NCI-H2107 treated with DMSO at 0.1 percent for 48 hours (cell line): ENCODE results near the gene AMOT.
"Not testable (repeated sequence)": the region's sequence is repeated elsewhere in the genome, so short reads cannot be mapped to it uniquely, and the experiment has no call there.

ENCODE experiments used
- DNase-seq: peaks from one replicate; lab custom pipeline; 2025; ENCODE audit not compliant: unreplicated experiment; lab: John Stamatoyannopoulos, UW

Gene AMOT, protein sequence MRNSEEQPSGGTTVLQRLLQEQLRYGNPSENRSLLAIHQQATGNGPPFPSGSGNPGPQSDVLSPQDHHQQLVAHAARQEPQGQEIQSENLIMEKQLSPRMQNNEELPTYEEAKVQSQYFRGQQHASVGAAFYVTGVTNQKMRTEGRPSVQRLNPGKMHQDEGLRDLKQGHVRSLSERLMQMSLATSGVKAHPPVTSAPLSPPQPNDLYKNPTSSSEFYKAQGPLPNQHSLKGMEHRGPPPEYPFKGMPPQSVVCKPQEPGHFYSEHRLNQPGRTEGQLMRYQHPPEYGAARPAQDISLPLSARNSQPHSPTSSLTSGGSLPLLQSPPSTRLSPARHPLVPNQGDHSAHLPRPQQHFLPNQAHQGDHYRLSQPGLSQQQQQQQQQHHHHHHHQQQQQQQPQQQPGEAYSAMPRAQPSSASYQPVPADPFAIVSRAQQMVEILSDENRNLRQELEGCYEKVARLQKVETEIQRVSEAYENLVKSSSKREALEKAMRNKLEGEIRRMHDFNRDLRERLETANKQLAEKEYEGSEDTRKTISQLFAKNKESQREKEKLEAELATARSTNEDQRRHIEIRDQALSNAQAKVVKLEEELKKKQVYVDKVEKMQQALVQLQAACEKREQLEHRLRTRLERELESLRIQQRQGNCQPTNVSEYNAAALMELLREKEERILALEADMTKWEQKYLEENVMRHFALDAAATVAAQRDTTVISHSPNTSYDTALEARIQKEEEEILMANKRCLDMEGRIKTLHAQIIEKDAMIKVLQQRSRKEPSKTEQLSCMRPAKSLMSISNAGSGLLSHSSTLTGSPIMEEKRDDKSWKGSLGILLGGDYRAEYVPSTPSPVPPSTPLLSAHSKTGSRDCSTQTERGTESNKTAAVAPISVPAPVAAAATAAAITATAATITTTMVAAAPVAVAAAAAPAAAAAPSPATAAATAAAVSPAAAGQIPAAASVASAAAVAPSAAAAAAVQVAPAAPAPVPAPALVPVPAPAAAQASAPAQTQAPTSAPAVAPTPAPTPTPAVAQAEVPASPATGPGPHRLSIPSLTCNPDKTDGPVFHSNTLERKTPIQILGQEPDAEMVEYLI

DNA sequence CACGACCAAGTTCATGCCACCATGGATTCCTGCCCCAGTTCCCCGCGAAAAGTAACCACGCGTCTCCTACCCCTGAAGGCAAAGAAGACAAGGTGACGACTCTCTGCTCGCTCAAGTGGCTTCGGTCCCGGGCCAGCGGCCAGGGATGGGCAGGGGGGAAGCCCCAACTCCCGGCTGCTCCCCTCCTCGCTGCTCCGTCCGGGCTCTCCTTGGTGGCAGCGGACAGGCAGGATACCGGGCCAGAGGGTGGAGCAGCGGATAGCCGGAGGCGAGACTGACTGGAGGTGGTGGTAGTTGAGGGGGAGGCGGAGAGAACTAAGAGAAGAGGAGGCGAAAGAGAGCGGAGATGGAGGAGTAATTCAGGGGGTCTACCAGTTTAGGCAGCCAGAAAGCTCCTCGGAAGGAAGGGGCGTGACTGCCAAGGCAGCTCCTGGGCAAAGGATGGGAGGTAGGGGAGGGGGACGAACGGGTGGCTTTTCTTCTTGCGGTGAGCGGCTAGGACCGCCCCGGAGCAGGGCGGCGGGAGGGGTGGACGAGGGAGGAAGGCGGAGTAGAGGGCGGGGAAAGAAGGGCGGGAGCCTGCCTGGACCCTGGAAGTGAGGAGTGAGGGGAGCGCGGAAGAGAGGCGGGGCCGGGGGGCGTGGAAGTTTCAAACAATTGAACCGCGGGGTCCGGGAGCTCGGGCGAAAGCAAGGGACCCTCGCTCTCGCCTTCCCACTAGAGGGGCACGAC lies at the start of gene AMOT:
Gene AMOT, minus strand, starts transcription at position 450 of the 732 bp plus-strand sequence. CDS start 17,705 bp downstream, outside the sequence.
- peak; percentile 13 for DNase-seq

DNA sequence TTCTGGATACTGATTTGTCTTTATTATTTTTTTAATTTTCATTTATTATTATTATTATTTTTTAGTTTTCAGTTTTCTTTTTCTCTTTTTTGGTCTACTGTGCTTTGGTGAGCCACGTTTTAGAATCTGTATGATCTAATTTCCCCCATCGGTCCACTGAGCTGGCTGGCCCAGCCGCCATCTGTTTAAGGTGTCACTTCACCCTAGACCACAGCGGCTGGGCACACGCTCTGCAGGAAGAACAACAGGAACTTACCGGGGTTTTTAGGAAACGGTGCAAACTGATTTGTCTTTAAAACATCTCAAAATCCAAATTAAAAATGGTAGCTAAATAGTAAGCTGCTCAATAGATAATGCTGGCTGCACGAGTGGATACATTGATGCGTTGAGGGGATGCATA lies 48.8 kb upstream of the AMOT start:
- no peak for DNase-seq

DNA sequence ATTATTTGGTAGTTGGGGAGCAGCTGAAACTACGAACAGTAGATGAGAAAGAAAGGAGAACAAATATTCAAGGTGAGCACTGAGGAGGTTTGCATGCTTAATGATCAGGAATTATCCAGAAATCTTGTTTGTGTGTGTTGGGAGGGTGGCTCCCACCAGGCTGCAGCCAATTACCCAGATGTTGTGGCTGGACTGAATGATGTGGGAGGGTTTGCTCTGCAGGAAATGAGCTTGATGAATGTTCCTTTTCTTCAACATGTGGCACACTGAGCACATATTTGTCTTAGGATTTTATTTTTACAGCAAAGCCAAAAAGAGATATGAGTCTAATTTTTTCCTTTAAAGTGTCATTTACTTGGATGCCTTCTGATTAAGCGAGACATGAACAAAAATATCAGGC lies 48.3 kb upstream of the AMOT start:
- DNase-seq: no peak

DNA sequence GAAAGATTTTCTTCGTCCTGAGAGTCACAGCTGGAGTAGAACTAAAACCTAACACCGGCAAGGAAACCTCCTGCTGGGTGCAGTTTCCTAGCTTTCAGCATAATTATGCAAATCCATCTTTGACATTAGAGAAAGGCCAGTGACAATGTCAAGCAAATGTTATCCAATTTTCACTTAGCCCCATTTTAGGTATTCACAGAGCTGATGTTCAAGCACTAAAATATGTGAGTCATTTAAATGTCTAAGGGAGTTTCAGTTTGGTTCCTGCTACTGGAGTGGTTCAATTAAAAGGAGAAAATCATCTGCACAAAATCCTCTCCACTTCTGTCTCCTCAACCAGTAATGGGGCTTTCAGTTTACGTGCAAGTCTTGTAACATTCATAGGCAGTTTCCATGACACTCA lies 37.1 kb upstream of the AMOT start:
- no peak for DNase-seq

DNA sequence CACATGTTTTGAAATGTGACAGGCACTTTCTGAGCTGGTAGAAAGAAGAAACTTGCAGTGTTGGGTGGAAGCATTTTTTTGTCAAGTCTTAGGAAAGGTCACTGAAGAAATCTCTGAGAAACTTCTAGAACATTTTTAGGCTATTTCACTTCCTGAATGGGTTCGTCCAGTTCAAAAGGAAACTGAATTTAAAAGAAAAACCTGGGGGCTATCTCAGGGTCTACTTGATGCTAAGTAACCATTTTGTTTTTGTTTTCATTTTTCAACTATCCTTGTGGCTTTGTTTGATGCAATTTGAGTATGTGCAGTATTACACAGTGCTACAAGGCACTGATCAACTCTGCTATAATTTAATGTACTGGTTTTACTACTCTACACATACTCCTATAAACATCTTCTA lies 34.0 kb upstream of the AMOT start:
- DNase-seq: no peak

DNA sequence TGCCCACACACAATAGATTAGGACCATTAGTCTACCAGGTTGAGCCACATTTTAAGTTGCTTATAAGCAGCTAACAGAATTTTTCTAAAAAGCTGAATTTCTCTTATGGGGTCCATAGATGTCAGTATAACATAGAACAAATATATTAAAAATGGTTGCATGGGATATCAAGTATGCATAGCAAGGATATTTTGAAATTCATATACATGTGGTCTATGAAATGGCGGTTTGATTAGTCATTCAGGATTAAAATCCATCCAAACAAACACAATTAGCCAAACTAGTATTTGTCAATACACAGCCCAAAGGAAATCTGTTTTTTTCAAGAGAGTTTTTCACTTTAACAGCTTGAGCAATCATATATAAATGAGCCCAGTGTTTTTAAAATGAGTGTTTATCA lies 33.5 kb upstream of the AMOT start:
- DNase-seq: no peak

DNA sequence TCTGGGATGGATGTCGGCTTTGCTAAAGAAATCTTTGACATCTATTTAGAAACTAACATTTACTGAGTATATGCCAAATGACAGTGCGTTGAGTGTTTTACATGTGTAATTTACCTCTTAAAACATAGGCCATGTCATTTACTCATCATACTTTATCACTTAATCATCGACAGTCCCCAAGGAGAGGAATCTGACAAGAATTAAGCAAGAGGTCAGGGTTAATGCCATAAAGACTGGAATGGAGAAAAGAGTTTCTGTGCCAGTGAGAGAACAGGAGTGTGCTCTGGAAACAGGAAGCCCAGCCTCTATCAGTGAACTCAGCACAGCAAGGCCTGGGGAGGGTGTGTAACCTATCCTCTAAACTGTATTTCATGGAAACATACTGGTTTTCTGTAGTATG lies 28.0 kb upstream of the AMOT start:
- no peak for DNase-seq

DNA sequence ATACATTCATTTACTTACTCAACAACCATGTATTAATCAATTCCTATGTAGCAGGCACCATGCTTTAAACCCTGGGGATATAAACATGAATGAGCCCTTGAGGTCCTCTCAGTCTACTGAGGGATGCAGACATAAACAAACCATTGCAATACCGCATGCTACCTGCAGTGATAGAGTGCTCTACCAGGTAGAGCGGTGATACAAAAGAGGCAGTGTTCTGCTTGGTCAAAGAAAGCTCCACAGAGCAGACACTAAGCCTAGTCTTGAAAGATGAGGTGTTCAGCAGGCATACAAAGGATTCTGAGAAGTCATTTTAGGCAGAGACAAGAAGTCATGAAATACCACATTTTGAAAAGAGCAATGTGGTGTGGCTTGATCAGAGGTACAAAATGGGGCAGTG lies 26.9 kb upstream of the AMOT start:
- DNase-seq: no peak

DNA sequence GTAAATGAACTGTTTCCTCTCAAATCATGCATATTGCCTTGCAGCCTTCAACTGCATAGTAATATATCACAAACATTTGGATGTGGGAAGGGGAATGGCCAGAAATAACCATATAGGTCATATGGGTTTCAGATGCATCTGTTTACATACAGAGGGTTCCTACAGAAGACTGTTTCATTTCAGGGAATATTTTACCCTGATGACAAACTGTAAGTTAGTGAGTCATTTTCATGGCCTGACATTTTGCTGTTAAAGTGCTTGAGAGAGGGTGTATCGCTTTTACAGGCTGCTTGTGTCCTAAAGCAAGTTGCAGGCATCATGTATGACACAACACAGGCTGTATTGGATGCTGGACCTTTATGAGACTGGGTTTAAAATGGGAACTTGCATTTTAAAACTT lies 25.5 kb upstream of the AMOT start:
- DNase-seq: no peak

DNA sequence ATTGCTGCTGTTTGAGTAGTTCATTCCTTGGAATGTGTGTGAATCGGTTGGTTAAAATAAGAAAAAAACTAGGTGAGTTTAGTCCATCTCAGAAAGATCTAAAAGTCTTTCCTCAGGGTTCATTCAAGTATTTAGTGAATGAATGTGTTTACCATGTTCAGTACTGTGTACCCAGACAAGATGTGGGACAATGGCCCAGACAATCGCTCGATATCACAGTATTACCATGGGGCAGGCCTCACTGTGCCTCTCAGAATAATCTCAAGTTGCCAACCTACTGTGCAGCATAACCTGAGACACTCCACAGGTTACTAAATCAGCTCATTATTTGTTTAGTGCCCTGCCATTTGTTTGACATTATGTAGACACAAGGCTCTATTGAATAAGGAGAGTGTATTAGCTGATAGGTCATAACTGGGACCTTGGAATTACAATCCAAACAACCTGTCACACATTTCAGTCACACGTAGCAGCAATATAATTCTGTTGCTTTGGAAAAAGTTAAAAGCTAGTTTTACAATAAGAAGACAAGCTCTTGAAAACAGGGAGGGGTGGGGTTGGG lies 24.9 kb upstream of the AMOT start:
- DNase-seq: no peak

DNA sequence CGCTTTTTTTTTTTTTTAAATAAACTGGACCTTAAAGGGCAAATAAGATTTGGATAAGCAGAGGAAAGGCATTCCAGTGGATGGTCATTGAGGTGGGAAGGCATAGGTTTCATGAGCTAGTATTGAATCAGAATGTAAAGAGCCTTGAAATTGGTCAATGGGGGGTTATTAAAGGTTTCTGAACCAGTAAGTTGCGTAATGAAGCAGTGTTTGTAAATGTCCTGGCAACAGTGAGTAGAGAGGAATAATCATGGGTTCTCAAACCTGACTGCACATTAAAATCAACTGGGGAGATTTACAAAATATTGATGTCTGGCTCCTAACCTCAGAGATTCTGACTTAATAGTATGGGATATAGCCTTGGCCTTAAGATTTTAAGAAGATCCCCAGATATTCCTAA lies 23.2 kb upstream of the AMOT start:
- DNase-seq: no peak

DNA sequence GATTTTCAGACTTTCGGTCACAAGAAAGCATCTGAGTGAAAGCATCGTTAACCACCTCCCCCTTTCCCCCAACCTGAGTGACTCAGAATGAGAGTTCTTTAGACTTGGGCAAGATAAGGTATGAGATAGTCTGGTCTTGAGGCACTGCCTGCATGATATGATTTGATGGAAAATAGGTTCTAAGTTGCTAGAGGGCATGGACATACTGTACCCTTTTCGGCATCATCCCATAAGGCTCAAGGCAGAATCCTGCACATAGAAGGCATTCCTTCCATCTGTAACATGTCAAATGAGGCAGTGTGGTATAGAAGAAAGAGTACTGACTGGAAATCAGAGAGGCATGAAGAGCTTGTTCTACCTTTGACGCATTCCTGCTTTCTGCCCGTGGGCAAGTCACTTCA lies 16.8 kb upstream of the AMOT start:
- DNase-seq: no peak

DNA sequence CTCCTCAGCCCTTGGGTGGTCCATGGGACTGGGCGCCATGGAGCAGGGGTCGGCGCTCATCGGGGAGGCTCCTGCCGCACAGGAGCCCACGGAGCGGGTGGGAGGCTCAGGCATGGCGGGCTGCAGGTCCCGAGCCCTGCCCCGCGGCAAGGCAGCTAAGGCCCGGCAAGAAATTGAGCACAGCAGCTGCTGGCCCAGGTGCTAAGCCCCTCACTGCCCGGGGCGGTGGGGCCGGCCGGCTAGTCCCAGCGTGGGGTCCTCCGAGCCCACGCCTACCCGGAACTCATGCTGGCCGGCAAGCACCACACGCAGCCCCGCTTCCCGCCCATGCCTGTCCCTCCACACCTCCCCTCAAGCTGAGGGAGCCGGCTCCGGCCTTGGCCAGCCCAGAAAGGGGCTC lies 14.3 kb upstream of the AMOT start:
- not testable (repeated sequence) for DNase-seq

DNA sequence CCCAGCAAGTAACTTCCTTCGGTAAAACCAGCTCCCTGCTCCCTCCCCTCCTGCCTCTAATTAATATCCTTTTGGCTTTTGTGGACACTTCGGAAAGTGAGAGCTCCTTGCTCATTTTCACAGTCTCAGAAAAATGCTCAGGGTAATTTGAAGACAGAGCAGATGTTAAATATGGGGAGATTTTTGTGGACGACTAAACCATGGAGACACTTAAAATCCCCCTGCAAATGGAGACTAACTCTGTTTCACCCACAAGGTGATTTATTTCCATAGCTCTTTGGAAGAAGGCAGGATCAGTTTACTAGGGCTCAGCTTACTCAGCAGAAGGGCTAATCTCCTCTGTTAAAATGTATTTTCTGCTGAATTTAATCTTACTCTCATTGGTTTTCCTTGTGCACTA lies 12.2 kb upstream of the AMOT start:
- DNase-seq: no peak

DNA sequence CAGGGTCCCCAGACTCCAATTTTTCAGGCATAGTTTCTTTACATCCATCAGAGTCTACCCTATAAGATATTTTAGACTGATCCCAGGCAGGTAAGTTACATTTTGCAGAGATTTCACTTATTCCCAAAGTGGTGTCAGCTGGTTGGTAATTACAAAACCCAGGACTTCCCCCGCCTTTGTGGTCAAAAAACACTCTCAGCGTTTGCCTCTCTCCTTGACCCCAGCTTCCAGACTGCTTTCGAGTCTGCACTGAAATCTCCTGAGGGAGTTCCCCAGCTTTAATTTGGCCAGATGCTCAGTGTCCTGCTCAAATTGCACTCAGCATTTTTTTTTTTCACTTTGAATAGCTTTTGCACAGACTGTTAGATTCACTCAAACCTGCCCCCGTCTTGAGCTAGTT lies 11.2 kb upstream of the AMOT start:
- no peak for DNase-seq

DNA sequence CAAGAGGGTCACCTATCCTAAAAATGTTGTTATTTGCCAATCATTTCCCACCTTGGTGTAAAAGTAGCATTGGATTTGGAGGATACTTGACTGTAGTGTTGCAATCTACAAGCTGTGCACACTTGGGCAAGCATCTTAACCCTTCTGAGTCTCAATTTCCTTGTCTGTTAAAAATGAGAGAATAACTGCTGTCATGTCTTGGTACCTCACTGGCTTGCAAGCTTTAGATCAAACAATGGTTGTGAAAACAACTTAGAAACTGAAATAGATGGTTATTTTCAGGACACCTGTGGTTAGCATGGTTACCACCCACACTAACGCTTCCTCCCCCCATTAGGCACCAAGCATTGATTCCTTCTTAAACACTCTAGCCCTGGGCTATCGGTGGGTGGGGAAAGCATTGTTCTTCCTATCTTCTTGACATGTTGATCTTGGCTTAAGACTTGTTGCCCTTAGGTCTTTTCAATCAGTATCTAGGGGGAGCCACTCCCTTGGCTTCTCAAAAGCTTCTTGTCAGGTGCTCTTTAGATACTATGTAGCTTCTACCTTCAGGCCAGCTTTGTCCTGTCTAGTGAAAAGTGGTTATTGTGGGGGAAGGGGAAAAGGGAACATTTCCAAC lies 10.6 kb upstream of the AMOT start:
- DNase-seq: no peak

DNA sequence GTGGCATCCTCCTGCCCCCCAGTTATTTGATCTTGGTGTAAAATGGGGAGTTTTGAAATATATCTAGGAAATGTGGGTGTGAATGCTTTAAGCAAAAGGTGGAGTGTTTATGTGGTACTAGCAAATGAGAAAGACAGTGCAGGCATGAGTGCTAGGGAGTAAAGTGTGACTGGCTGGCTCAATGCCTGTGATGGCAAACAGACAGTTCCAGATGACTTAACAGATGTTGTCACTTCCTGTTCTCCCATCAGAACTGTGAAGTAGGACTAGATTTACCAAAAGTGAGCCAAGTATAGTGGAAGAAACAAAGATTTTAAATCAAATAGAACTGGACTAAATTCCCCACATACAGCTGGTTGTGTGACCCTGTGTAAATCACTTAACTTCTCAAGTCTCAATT lies 8.4 kb upstream of the AMOT start:
- DNase-seq: no peak

DNA sequence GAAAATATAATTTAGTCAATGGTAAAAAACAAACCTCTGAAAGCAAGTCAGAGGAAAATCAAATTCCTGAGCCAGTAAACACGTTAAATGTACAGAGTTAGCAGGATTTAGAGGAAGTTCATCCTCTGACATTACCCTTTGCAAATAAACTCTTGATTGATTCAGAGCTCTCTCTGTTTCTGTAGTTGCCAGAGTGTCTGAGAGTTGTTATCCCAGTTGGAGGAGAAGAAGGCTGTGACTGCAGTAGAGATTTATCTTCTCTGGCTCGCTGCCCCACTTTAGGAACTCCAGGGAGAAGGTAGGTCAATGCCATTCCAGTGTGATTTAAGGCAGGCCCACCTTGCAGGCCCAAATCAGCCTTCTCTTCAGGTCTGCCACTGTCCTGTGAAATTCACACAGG lies 6.2 kb upstream of the AMOT start:
- no peak for DNase-seq

DNA sequence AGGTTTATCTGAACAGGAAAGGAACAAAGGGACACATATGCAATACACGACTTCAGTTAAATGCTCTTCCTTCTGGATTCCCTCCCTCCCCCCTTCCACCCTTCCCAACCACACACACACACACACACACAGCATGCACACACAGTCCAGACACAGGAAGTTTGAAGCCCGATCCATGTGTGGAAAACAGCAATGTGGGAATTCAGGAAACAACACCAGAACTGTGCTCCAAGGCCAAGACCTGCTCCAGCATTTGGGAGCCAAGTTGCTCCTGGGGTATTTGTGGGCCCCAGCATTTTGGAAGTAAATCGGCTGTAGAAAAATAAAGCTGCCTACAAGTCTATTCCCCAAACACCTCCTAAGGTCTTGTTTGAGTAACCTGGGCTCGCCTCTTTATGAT lies 5.6 kb upstream of the AMOT start:
- no peak for DNase-seq

DNA sequence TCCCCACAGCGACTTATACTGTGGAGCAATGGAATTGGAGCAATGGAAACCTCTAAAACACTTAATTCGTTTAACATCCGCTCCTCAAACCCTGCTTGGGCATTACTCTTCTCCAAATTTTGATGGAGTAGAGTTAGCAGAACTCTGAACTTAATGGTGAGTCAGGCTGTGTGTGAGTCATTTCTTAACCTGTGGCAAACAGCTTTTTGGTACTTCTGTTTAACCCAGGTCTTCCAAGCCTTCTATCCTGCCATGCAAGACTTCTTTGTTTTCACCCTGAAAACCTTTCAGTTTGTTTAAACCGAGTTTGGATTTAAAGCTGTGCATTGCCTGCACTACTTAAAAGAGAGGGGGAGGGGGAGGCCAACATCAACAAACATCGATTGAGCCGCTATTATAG lies 3.6 kb upstream of the AMOT start:
- no peak for DNase-seq

DNA sequence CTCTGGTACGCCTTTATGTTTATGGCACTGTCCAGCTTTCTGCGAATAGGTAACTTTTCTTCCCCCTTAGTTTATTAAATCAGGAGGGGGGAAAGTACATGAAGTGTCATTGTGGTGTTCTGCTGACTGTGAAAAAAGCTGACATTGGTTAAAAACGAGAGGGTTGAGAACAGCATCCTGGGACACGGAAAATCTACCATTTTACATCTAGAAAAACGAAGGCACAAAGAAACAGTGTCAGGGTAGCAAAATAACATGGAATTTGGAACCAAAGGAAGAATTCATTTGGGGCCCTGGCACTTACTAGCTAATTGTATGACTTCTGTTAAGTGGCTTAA lies 1.2 kb upstream of the AMOT start:
- no peak for DNase-seq
